ENCODE results near the gene ARHGAP25. TPM values are rescaled to one million over a fixed set of nuclear protein-coding genes. Genes with fewer than 3 reads are reported as not detected.
A peak's percentile ranks its signal among the peaks of the same experiment; 100 is the strongest.

Gene ARHGAP25
- total RNA-seq, 1 donor: under 0.01 TPM

DNA sequence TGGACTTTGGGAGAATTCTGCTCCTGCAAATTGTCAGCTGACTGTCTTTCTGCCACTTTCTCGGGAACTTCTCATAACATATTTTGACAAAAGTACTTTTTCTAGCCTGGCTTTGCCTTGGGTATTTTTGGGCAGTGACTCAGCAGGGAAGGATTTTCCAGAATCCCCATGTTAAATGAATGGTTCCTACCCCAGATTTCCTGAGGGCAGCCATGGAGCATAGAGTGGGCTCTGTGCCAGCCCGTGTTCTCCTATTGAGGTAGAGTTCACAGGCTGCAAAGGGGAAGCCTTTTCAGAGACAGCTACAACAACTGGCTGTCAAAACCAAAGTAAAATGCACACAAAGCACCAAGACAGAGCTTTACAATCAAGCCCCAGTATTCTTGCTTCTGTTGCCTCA is 76.8 kb downstream of the ARHGAP25 start:
- DNase-seq (ENCODE audit: insufficient read length, low spot score, missing footprints): no peak
- H3K9me3 ChIP-seq (ENCODE audit: low read depth, low read length): no peaks in the 10 kb centered on the region
- no peaks in the 10 kb centered on the region for H3K79me2 ChIP-seq (ENCODE audit: insufficient read depth, low read length)
- H4K20me1 ChIP-seq (ENCODE audit: insufficient read depth, low read length): no peaks in the 10 kb centered on the region
- H3K27ac ChIP-seq (ENCODE audit: low read depth, low read length): no peak overlapping the region
- H3K4me2 ChIP-seq (ENCODE audit: insufficient read depth, low read length): peak overlapping the region; percentile 15
- H3K36me3 ChIP-seq (ENCODE audit: insufficient read depth, low read length): no peaks in the 10 kb centered on the region
- peak overlapping the region; percentile 25 for H2AFZ ChIP-seq (ENCODE audit: low read length)
- TF ChIP-seq, protein P1, sequence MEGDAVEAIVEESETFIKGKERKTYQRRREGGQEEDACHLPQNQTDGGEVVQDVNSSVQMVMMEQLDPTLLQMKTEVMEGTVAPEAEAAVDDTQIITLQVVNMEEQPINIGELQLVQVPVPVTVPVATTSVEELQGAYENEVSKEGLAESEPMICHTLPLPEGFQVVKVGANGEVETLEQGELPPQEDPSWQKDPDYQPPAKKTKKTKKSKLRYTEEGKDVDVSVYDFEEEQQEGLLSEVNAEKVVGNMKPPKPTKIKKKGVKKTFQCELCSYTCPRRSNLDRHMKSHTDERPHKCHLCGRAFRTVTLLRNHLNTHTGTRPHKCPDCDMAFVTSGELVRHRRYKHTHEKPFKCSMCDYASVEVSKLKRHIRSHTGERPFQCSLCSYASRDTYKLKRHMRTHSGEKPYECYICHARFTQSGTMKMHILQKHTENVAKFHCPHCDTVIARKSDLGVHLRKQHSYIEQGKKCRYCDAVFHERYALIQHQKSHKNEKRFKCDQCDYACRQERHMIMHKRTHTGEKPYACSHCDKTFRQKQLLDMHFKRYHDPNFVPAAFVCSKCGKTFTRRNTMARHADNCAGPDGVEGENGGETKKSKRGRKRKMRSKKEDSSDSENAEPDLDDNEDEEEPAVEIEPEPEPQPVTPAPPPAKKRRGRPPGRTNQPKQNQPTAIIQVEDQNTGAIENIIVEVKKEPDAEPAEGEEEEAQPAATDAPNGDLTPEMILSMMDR (IDR thresholded peaks at IDR 0.05; ENCODE audit: extremely low read depth, low read depth, low read length): no peak
- H3K27me3 ChIP-seq (ENCODE audit: insufficient read depth, low read length): peaks cover 4% of the 10 kb centered on the region
- peaks cover 10% of the 10 kb centered on the region for H3K4me1 ChIP-seq (ENCODE audit: insufficient read depth, low read length)
- no peak overlapping the region for H3K4me3 ChIP-seq (ENCODE audit: insufficient read depth, low read length)

DNA sequence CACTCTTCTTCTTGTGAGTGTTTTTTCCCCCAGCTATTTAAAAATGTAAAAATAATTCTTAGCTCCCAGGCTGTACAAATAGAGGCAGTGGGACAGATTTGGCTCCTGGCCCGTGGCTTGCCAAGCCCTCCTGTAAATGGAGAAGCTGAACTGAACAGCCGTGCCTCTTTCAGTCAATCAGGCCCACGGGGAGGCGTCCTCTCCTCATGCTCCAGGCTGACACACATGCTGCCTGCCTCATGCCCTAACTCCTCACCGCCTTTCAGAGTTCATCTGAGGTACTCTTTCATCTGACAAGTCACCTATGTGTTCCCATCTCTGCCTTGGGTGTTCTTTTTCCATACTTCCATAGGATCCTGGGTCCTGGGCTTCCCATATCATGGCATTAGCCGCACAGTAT is 77.6 kb downstream of the ARHGAP25 start:
- no peak overlapping the region for H3K4me3 ChIP-seq (ENCODE audit: insufficient read depth, low read length)
- H3K4me2 ChIP-seq (ENCODE audit: insufficient read depth, low read length): no peak overlapping the region
- peaks cover 4% of the 10 kb centered on the region for H3K4me1 ChIP-seq (ENCODE audit: insufficient read depth, low read length)
- TF ChIP-seq, protein P1 (IDR thresholded peaks at IDR 0.05; ENCODE audit: extremely low read depth, low read depth, low read length): no peak
- no peaks in the 10 kb centered on the region for H4K20me1 ChIP-seq (ENCODE audit: insufficient read depth, low read length)
- H3K79me2 ChIP-seq (ENCODE audit: insufficient read depth, low read length): no peaks in the 10 kb centered on the region
- no peaks in the 10 kb centered on the region for H3K36me3 ChIP-seq (ENCODE audit: insufficient read depth, low read length)
- no peak overlapping the region for H2AFZ ChIP-seq (ENCODE audit: low read length)
- H3K27me3 ChIP-seq (ENCODE audit: insufficient read depth, low read length): peaks cover 4% of the 10 kb centered on the region
- no peak overlapping the region for H3K27ac ChIP-seq (ENCODE audit: low read depth, low read length)
- DNase-seq (ENCODE audit: insufficient read length, low spot score, missing footprints): no peak
- no peaks in the 10 kb centered on the region for H3K9me3 ChIP-seq (ENCODE audit: low read depth, low read length)

DNA sequence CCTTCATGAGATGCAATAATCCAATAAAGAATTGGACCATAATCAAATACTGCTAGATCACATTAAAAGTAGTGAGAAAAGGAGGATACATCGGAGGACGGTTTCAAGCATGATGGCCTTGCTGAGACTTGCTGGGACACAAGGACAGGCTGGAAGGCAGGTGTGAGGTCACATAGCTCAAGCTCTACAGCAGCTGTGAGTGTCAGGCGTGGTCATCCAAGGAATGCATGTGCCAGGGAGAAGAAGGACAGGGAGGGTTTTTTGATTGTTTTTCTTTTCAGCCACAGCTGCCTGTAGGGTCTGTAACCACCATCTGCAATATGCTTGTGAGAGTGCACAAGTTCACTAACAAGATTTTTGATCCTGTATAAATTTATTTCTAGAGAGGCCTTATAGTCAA is 79.0 kb downstream of the ARHGAP25 start:
- no peak overlapping the region for H3K4me2 ChIP-seq (ENCODE audit: insufficient read depth, low read length)
- H3K27me3 ChIP-seq (ENCODE audit: insufficient read depth, low read length): peaks cover 4% of the 10 kb centered on the region
- H3K4me1 ChIP-seq (ENCODE audit: insufficient read depth, low read length): peaks cover 4% of the 10 kb centered on the region

DNA sequence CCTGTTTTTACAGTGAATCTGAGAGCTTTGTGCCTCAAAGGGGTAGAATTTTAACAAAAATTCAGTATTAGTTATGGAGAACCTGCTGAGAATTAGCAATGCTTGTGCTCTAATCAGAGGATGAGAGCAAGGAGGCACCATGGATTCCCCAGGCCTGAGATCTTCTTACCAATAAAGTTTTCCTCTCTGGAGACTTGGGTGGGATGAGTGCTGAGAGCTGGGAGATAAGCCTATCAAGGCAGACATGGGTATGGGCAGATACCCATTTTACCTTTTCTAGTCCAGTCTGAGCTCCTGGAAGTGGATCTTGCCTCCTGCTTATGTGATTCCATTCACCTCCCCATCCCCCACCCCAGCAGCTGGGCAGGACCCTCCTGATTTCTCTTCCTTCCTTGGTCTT is 82.7 kb downstream of the ARHGAP25 start:
- Histone ChIP-seq H3K27ac (ENCODE audit: low read depth, low read length) (no peak overlapping the region), H4K20me1 (ENCODE audit: insufficient read depth, low read length) (no peaks in the 10 kb centered on the region), H3K9me3 (ENCODE audit: low read depth, low read length) (no peaks in the 10 kb centered on the region), H3K4me2 (ENCODE audit: insufficient read depth, low read length) (no peak overlapping the region), H3K36me3 (ENCODE audit: insufficient read depth, low read length) (no peaks in the 10 kb centered on the region), H3K79me2 (ENCODE audit: insufficient read depth, low read length) (no peaks in the 10 kb centered on the region), H3K4me3 (ENCODE audit: insufficient read depth, low read length) (no peak overlapping the region), H3K27me3 (ENCODE audit: insufficient read depth, low read length) (peaks cover 4% of the 10 kb centered on the region), H3K4me1 (ENCODE audit: insufficient read depth, low read length) (no peaks in the 10 kb centered on the region), H2AFZ (ENCODE audit: low read length) (no peak overlapping the region)
- TF ChIP-seq, protein P1 (IDR thresholded peaks at IDR 0.05; ENCODE audit: extremely low read depth, low read depth, low read length): no peak
- no peak for DNase-seq (ENCODE audit: insufficient read length, low spot score, missing footprints)

More for the DNA sequence above, 79.0 kb downstream of the ARHGAP25 start:
- no peak for DNase-seq (ENCODE audit: insufficient read length, low spot score, missing footprints)
- Histone ChIP-seq H3K79me2 (ENCODE audit: insufficient read depth, low read length) (no peaks in the 10 kb centered on the region), H4K20me1 (ENCODE audit: insufficient read depth, low read length) (no peaks in the 10 kb centered on the region), H3K36me3 (ENCODE audit: insufficient read depth, low read length) (no peaks in the 10 kb centered on the region), H3K4me3 (ENCODE audit: insufficient read depth, low read length) (no peak overlapping the region), H3K9me3 (ENCODE audit: low read depth, low read length) (no peaks in the 10 kb centered on the region), H2AFZ (ENCODE audit: low read length) (no peak overlapping the region), H3K27ac (ENCODE audit: low read depth, low read length) (no peak overlapping the region)
- TF ChIP-seq, protein P1 (IDR thresholded peaks at IDR 0.05; ENCODE audit: extremely low read depth, low read depth, low read length): no peak

All from osteoblast (primary cell).